A549 treated with ZK216348 at 1 μM for 4 hours (cell line): Measurements from ENCODE around the gene BTLA. TPM values are rescaled to one million over a fixed set of nuclear protein-coding genes. Genes with fewer than 3 reads are reported as not detected.

Experiments used
- total RNA-seq: library from RNA; stranded (reverse); fragments of 200-300 nt; extraction: Qiagen RNA extraction; gene quantifications from 5 replicates; pipeline ENCODE4 v1.2.3, GENCODE V29; 2022; ENCODE audit warnings: low read depth

BTLA gene
- total RNA-seq, result 0.08 TPM in 1 of 5 replicates, not detected in the others

DNA sequence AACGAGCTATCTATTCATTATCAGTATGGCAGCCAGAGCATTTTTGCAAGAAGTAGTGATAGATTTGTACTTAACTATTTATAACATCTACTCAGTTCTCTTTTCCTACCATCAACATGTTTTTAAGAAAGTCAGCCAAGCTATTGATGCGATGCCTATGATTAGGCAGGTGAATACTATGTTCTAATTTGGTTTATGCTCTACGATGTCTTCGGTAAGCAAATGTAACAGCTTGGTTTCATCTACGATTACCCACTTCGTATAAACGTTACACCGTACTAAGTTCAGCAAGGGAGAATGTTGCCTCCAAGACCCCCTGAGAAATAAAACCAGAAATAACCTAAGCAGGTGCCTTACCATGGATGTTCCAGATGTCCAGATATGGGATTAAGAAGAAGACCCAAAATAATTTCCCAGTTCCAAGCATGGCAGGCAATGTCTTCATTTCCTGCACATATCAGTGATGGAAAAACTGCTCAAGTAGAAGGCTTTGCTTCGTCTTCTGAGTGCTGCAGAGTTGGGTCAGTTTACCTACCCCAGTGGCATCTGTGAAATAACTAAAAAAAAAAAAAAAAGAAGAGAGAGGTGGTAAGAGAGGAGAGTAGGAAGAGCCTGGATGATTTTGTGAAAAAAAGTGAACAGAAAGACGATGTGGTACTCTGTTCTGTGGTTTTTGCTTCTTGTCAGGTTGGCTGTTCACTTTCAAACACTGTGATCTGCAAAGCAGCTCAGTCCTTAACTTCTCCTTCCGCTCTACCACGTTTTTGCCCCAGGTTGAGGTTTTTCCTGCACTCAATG lies at the start of gene BTLA:
BTLA (minus strand) TSS at position 559 of the 798 bp plus-strand sequence; CDS start at position 445, 114 bp downstream.

Other genes starting within 250 kb of the BTLA start
- not detected in 5 replicates for gene SLC9C1, start 205.3 kb downstream of the BTLA start, total RNA-seq
- not detected in 5 replicates for gene CD200, start 166.3 kb downstream of the BTLA start, total RNA-seq
- 40.5 to 65.2 TPM (median 46.1 TPM) in 5 replicates for gene ATG3, start 62.5 kb upstream of the BTLA start, total RNA-seq
- gene SLC35A5, start 62.6 kb upstream of the BTLA start, total RNA-seq, result 9.4 to 19.5 TPM (median 15.4 TPM) in 5 replicates
- 43.7 to 84.1 TPM (median 57.4 TPM) in 5 replicates for gene CCDC80, start 141.7 kb upstream of the BTLA start, total RNA-seq